IPS-18a (cell line): ENCODE results near the gene ARFRP1.

ENCODE experiments used
- H3K27ac ChIP-seq: one replicate; pipeline ENCODE4 v1.5.1; 2013; ENCODE audit warnings: low read length
- H3K27me3 ChIP-seq: one replicate; pipeline ENCODE4 v1.6.1; 2013; ENCODE audit warnings: mild to moderate bottlenecking, low read length; ENCODE audit not compliant: control insufficient read depth, insufficient read depth
- H3K36me3 ChIP-seq: one replicate; pipeline ENCODE4 v1.6.1; 2013; ENCODE audit warnings: low read depth, low read length; ENCODE audit not compliant: control insufficient read depth
- H3K4me1 ChIP-seq: one replicate; pipeline ENCODE4 v1.6.1; 2013; ENCODE audit warnings: low read depth, low read length; ENCODE audit not compliant: control insufficient read depth
- H3K4me3 ChIP-seq: one replicate; pipeline ENCODE4 v1.5.1; 2013; ENCODE audit warnings: low read length
- H3K9ac ChIP-seq: one replicate; pipeline ENCODE4 v1.6.1; 2013; ENCODE audit warnings: mild to moderate bottlenecking, low read length, moderate library complexity
- H3K9me3 ChIP-seq: one replicate; pipeline ENCODE4 v1.6.1; 2013; ENCODE audit warnings: low read depth, low read length; ENCODE audit not compliant: control insufficient read depth

ARFRP1 gene

GRCh38 chr20:63748070-63748933 lies 40.5 kb upstream of the ARFRP1 start:
- no peak overlapping the region for H3K9ac ChIP-seq
- H3K36me3 ChIP-seq = peaks cover 5% of the 10 kb centered on the region
- no peak overlapping the region for H3K27ac ChIP-seq
- H3K9me3 ChIP-seq = no peaks in the 10 kb centered on the region
- H3K4me1 ChIP-seq = no peaks in the 10 kb centered on the region
- no peak overlapping the region for H3K4me3 ChIP-seq
- H3K27me3 ChIP-seq = no peaks in the 10 kb centered on the region

- H3K27ac ChIP-seq = no peak overlapping the region
- no peaks in the 10 kb centered on the region for H3K9me3 ChIP-seq
- H3K4me3 ChIP-seq = no peak overlapping the region
- H3K9ac ChIP-seq = no peak overlapping the region
- no peaks in the 10 kb centered on the region for H3K27me3 ChIP-seq
- no peaks in the 10 kb centered on the region for H3K4me1 ChIP-seq
- peaks cover 5% of the 10 kb centered on the region for H3K36me3 ChIP-seq
Measured at GRCh38 chr20:63747622-63748069, 39.9 kb upstream of the ARFRP1 start.

- no peaks in the 10 kb centered on the region for H3K9me3 ChIP-seq
- peaks cover 5% of the 10 kb centered on the region for H3K36me3 ChIP-seq
- H3K4me1 ChIP-seq = no peaks in the 10 kb centered on the region
- H3K4me3 ChIP-seq = no peak overlapping the region
- no peak overlapping the region for H3K27ac ChIP-seq
- H3K9ac ChIP-seq = no peak overlapping the region
- no peaks in the 10 kb centered on the region for H3K27me3 ChIP-seq
Measured at GRCh38 chr20:63746751-63747315, 39.1 kb upstream of the ARFRP1 start.

- no peak overlapping the region for H3K9ac ChIP-seq
- H3K27ac ChIP-seq = no peak overlapping the region
- H3K4me3 ChIP-seq = no peak overlapping the region
- H3K36me3 ChIP-seq = peaks cover 5% of the 10 kb centered on the region
- H3K4me1 ChIP-seq = peaks cover 3% of the 10 kb centered on the region
- no peaks in the 10 kb centered on the region for H3K27me3 ChIP-seq
- H3K9me3 ChIP-seq = no peaks in the 10 kb centered on the region
Measured at GRCh38 chr20:63745961-63746731, 38.4 kb upstream of the ARFRP1 start.

GRCh38 chr20:63745424-63745805 lies 37.6 kb upstream of the ARFRP1 start:
- no peak overlapping the region for H3K27ac ChIP-seq
- H3K9ac ChIP-seq = no peak overlapping the region
- H3K4me1 ChIP-seq = peaks cover 4% of the 10 kb centered on the region
- H3K4me3 ChIP-seq = no peak overlapping the region
- H3K36me3 ChIP-seq = peaks cover 5% of the 10 kb centered on the region
- H3K9me3 ChIP-seq = no peaks in the 10 kb centered on the region
- H3K27me3 ChIP-seq = no peaks in the 10 kb centered on the region

GRCh38 chr20:63744574-63745423 lies 37.0 kb upstream of the ARFRP1 start:
- Histone ChIP-seq H3K9ac (no peak overlapping the region), H3K36me3 (peaks cover 5% of the 10 kb centered on the region), H3K4me1 (peaks cover 4% of the 10 kb centered on the region), H3K4me3 (no peak overlapping the region), H3K27me3 (no peaks in the 10 kb centered on the region), H3K27ac (no peak overlapping the region), H3K9me3 (no peaks in the 10 kb centered on the region)

- no peak overlapping the region for H3K27ac ChIP-seq
- no peaks in the 10 kb centered on the region for H3K9me3 ChIP-seq
- H3K9ac ChIP-seq = no peak overlapping the region
- peaks cover 5% of the 10 kb centered on the region for H3K36me3 ChIP-seq
- H3K27me3 ChIP-seq = no peaks in the 10 kb centered on the region
- H3K4me3 ChIP-seq = no peak overlapping the region
- H3K4me1 ChIP-seq = peaks cover 4% of the 10 kb centered on the region
Measured at GRCh38 chr20:63744158-63744557, 36.4 kb upstream of the ARFRP1 start.

- peaks cover 4% of the 10 kb centered on the region for H3K4me1 ChIP-seq
Measured at GRCh38 chr20:63743210-63743970, 35.6 kb upstream of the ARFRP1 start.

GRCh38 chr20:63742381-63743024 lies 34.7 kb upstream of the ARFRP1 start:
- peaks cover 5% of the 10 kb centered on the region for H3K36me3 ChIP-seq
- H3K4me1 ChIP-seq = peaks cover 4% of the 10 kb centered on the region
- H3K27ac ChIP-seq = no peak overlapping the region
- no peak overlapping the region for H3K4me3 ChIP-seq
- no peaks in the 10 kb centered on the region for H3K27me3 ChIP-seq
- H3K9me3 ChIP-seq = no peaks in the 10 kb centered on the region
- no peak overlapping the region for H3K9ac ChIP-seq

More at GRCh38 chr20:63743210-63743970, 35.6 kb upstream of the ARFRP1 start:
- peaks cover 5% of the 10 kb centered on the region for H3K36me3 ChIP-seq
- H3K27me3 ChIP-seq = no peaks in the 10 kb centered on the region
- no peak overlapping the region for H3K27ac ChIP-seq
- no peaks in the 10 kb centered on the region for H3K9me3 ChIP-seq
- no peak overlapping the region for H3K4me3 ChIP-seq
- H3K9ac ChIP-seq = no peak overlapping the region

- H3K9ac ChIP-seq = no peak overlapping the region
Measured at GRCh38 chr20:63741676-63742380, 34.1 kb upstream of the ARFRP1 start.

More at GRCh38 chr20:63741676-63742380, 34.1 kb upstream of the ARFRP1 start:
- Histone ChIP-seq H3K9me3 (no peaks in the 10 kb centered on the region), H3K27ac (no peak overlapping the region), H3K36me3 (peaks cover 5% of the 10 kb centered on the region), H3K4me1 (peaks cover 4% of the 10 kb centered on the region), H3K27me3 (no peaks in the 10 kb centered on the region), H3K4me3 (peak overlapping the region; percentile 75)
